ENCODE data around the gene VAV1.

Gene VAV1

GRCh38 chr19:6886277-6886897, 113.9 kb downstream of the VAV1 start:
- TF ChIP-seq EZH2phosphoT487 (conservative IDR thresholded peaks at IDR 0.05; ENCODE audit: low read length): no peak
- no peak for TF ChIP-seq CTCF (IDR thresholded peaks at IDR 0.05; ENCODE audit: insufficient read depth, low read length, poor library complexity, severe bottlenecking)
- Histone ChIP-seq H3K4me3 (ENCODE audit: insufficient read depth, low read length, poor library complexity, severe bottlenecking) (no peak overlapping the region), H3K79me2 (ENCODE audit: insufficient read depth, low read length) (no peaks in the 10 kb centered on the region), H3K4me2 (ENCODE audit: low read depth, low read length, poor library complexity, severe bottlenecking) (no peak overlapping the region), H3K36me3 (ENCODE audit: low read length) (no peaks in the 10 kb centered on the region), H3K27me3 (ENCODE audit: low read length) (no peaks in the 10 kb centered on the region), H3K27ac (ENCODE audit: low read depth, low read length) (no peak overlapping the region), H3K9me3 (ENCODE audit: insufficient read depth, low read length) (no peaks in the 10 kb centered on the region), H3F3A (ENCODE audit: insufficient read depth) (no peaks in the 10 kb centered on the region), H3K9me2 (replicated peaks; ENCODE audit: insufficient read depth, low read length) (no peaks in the 10 kb centered on the region), H3K9ac (ENCODE audit: low read length) (no peak overlapping the region), H4K20me1 (ENCODE audit: low read depth, low read length) (no peaks in the 10 kb centered on the region), H2AFZ (ENCODE audit: low read depth, low read length, severe bottlenecking) (no peak overlapping the region)

GRCh38 chr19:6887316-6887715, 114.8 kb downstream of the VAV1 start, which contains the start of gene ADGRE1:
ADGRE1 (plus strand) TSS chr19:6887579; CDS start chr19:6887609, 30 bp downstream.
- Histone ChIP-seq H3K9me2 (replicated peaks; ENCODE audit: insufficient read depth, low read length) (no peaks in the 10 kb centered on the region), H2AFZ (ENCODE audit: low read depth, low read length, severe bottlenecking) (no peak within 1 kb of the TSS), H3F3A (ENCODE audit: insufficient read depth) (no peaks in the 10 kb centered on the region), H3K4me2 (ENCODE audit: low read depth, low read length, poor library complexity, severe bottlenecking) (no peak within 1 kb of the TSS), H3K79me2 (ENCODE audit: insufficient read depth, low read length) (no peaks in the 10 kb centered on the region), H3K27me3 (ENCODE audit: low read length) (no peaks in the 10 kb centered on the region), H3K4me3 (ENCODE audit: insufficient read depth, low read length, poor library complexity, severe bottlenecking) (no peak within 1 kb of the TSS), H3K9ac (ENCODE audit: low read length) (no peak within 1 kb of the TSS), H3K36me3 (ENCODE audit: low read length) (no peaks in the 10 kb centered on the region), H3K9me3 (ENCODE audit: insufficient read depth, low read length) (no peaks in the 10 kb centered on the region), H3K27ac (ENCODE audit: low read depth, low read length) (no peak within 1 kb of the TSS), H4K20me1 (ENCODE audit: low read depth, low read length) (no peaks in the 10 kb centered on the region)
- TF ChIP-seq EZH2phosphoT487 (conservative IDR thresholded peaks at IDR 0.05; ENCODE audit: low read length): no peak
- TF ChIP-seq CTCF (IDR thresholded peaks at IDR 0.05; ENCODE audit: insufficient read depth, low read length, poor library complexity, severe bottlenecking): no peak

GRCh38 chr19:6888967-6889366, 116.5 kb downstream of the VAV1 start:
- TF ChIP-seq EZH2phosphoT487 (conservative IDR thresholded peaks at IDR 0.05; ENCODE audit: low read length) (no peak), CTCF (IDR thresholded peaks at IDR 0.05; ENCODE audit: insufficient read depth, low read length, poor library complexity, severe bottlenecking) (no peak)
- no peak overlapping the region for H3K9ac ChIP-seq (ENCODE audit: low read length)

More at GRCh38 chr19:6888967-6889366, 116.5 kb downstream of the VAV1 start:
- no peaks in the 10 kb centered on the region for H4K20me1 ChIP-seq (ENCODE audit: low read depth, low read length)
- no peaks in the 10 kb centered on the region for H3K27me3 ChIP-seq (ENCODE audit: low read length)
- H3K27ac ChIP-seq (ENCODE audit: low read depth, low read length): no peak overlapping the region
- H3K36me3 ChIP-seq (ENCODE audit: low read length): no peaks in the 10 kb centered on the region
- H3K4me2 ChIP-seq (ENCODE audit: low read depth, low read length, poor library complexity, severe bottlenecking): no peak overlapping the region
- no peaks in the 10 kb centered on the region for H3K9me2 ChIP-seq (replicated peaks; ENCODE audit: insufficient read depth, low read length)
- H3K4me3 ChIP-seq (ENCODE audit: insufficient read depth, low read length, poor library complexity, severe bottlenecking): no peak overlapping the region
- H3K79me2 ChIP-seq (ENCODE audit: insufficient read depth, low read length): no peaks in the 10 kb centered on the region
- no peak overlapping the region for H2AFZ ChIP-seq (ENCODE audit: low read depth, low read length, severe bottlenecking)
- H3K9me3 ChIP-seq (ENCODE audit: insufficient read depth, low read length): no peaks in the 10 kb centered on the region
- H3F3A ChIP-seq (ENCODE audit: insufficient read depth): no peaks in the 10 kb centered on the region

Data from SU-DHL-6 (cell line).